ENCODE results near the gene HYLS1. TPM values are rescaled to one million over a fixed set of nuclear protein-coding genes. Genes with fewer than 3 reads are reported as not detected.

Gene HYLS1
- total RNA-seq, 1 experiment from 2014 or later = 8.1 TPM

- Mint-ChIP-seq H3K9me3 (no peaks in the 10 kb centered on the region), H3K27ac (no peak overlapping the region), H3K4me3 (no peak overlapping the region), H3K27me3 (ENCODE audit: low read depth) (no peaks in the 10 kb centered on the region; the same call in 1 of the 2 replicates), H3K4me1 (peaks cover 7% of the 10 kb centered on the region; the same call in 1 of the 2 replicates), H3K36me3 (no peaks in the 10 kb centered on the region)
- no peak for TF ChIP-seq E2F1 (CRISPR knock-in tag; IDR thresholded peaks at IDR 0.05)
- no peak for TF ChIP-seq SOX15 (CRISPR knock-in tag; IDR thresholded peaks at IDR 0.05)
- no peak for TF ChIP-seq ZNF121 (CRISPR knock-in tag; IDR thresholded peaks at IDR 0.05)
- no peak for TF ChIP-seq ZBTB21 (CRISPR knock-in tag; IDR thresholded peaks at IDR 0.05; ENCODE audit: borderline replicate concordance)
- no peak for TF ChIP-seq ZBTB43 (CRISPR knock-in tag; IDR thresholded peaks at IDR 0.05)
- ATAC-seq = no peak
- ChIA-PET POLR2A (no interaction called here), CTCF (no interaction called here)
- DNase-seq (ENCODE audit: low spot score) = no peak
Observed at GRCh38 chr11:125948278-125949051, 61.0 kb downstream of the HYLS1 start.

GRCh38 chr11:125949271-125950177 lies 62.1 kb downstream of the HYLS1 start:
- Mint-ChIP-seq H3K9me3 (no peaks in the 10 kb centered on the region), H3K27ac (peak overlapping the region; percentile 78; the same call in 1 of the 2 replicates), H3K4me1 (peaks cover 7% of the 10 kb centered on the region; the same call in 1 of the 2 replicates), H3K36me3 (no peaks in the 10 kb centered on the region), H3K27me3 (ENCODE audit: low read depth) (no peaks in the 10 kb centered on the region), H3K4me3 (no peak overlapping the region)
- TF ChIP-seq USF2 (CRISPR knock-in tag; IDR thresholded peaks at IDR 0.05) = no peak
- TF ChIP-seq HMGXB4 (CRISPR knock-in tag; IDR thresholded peaks at IDR 0.05) = no peak
- TF ChIP-seq IRF1 (CRISPR knock-in tag; IDR thresholded peaks at IDR 0.05) = no peak
- no peak for TF ChIP-seq ZNF219 (CRISPR knock-in tag; IDR thresholded peaks at IDR 0.05; ENCODE audit: borderline replicate concordance)
- TF ChIP-seq CTCF (IDR thresholded peaks at IDR 0.05) = no peak
- CTCF ChIA-PET = interaction anchor here (1.8 kb wide), 1 partner anchor 8 kb away, joined by 9 read pairs; no protein-coding TSS in a partner anchor
- DNase-seq (ENCODE audit: low spot score) (no peak), ATAC-seq (no peak)
- POLR2A ChIA-PET = no interaction called here

GRCh38 chr11:125950178-125950490 lies 62.7 kb downstream of the HYLS1 start:
- POLR2A ChIA-PET = no interaction called here
- Mint-ChIP-seq H3K27me3 (ENCODE audit: low read depth) (no peaks in the 10 kb centered on the region), H3K4me1 (peaks cover 6% of the 10 kb centered on the region; the same call in 1 of the 2 replicates), H3K9me3 (no peaks in the 10 kb centered on the region), H3K27ac (0 out of 2 replicates have a peak overlapping the region, but pooled peaks have one; percentile 78), H3K36me3 (no peaks in the 10 kb centered on the region), H3K4me3 (no peak overlapping the region)
- ATAC-seq (no peak), DNase-seq (ENCODE audit: low spot score) (no peak)
- CTCF ChIA-PET = interaction anchor here (1.8 kb wide), 1 partner anchor 8 kb away, joined by 9 read pairs; no protein-coding TSS in a partner anchor
- no peak for TF ChIP-seq EMX1 (CRISPR knock-in tag; IDR thresholded peaks at IDR 0.05)
- no peak for TF ChIP-seq ZNF425 (CRISPR knock-in tag; conservative IDR thresholded peaks at IDR 0.05)
- TF ChIP-seq NFATC4 (CRISPR knock-in tag; IDR thresholded peaks at IDR 0.05) = no peak
- TF ChIP-seq E2F4 (CRISPR knock-in tag; IDR thresholded peaks at IDR 0.05; ENCODE audit: borderline replicate concordance, low read depth) = no peak
- no peak for TF ChIP-seq ZBTB43 (CRISPR knock-in tag; IDR thresholded peaks at IDR 0.05)
- TF ChIP-seq ZMAT4 (CRISPR knock-in tag; IDR thresholded peaks at IDR 0.05) = no peak
